NCI-H774 (cell line): ENCODE data around the gene EPB41.
"Not testable (repeated sequence)": the region's sequence is repeated elsewhere in the genome, so short reads cannot be mapped to it uniquely, and the experiment has no call there.

ENCODE experiments used
- DNase-seq: peaks from one replicate; lab custom pipeline; 2025; lab: John Stamatoyannopoulos, UW

EPB41 gene

GRCh38 chr1:28927266-28927647 is 12.9 kb downstream of the EPB41 start:
- DNase-seq: no peak

DNA sequence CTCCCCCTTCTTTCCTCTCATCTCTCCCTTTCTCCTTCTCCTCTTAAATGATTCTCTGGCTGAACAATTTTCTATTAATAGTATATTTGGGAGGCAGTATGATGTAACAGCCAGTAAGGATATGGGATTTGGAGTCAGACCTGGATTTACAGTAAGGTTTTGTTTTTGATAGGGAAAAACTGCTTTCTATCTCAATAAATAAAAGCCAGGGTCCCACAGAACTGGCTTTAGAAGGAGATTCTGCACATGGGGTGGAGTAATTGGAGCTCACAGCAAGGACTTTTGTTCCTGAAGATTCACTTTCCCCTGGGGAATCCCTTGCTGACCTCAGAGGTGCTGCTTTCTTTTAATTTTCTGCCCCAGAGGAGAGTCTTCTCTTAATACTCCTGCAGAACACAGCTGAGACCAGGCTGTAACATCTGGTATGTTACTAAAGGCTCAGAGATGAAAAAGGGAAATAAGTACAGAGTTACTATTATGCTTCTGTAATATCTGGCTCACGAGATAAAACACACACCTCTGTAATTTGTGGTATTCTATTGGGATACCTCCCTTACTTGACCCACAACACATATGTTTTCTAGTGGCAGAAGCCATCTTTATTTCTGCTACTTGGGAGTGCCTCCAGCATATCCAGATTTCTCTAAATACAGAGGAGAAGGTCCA is 13.4 kb downstream of the EPB41 start:
- DNase-seq: no peak

- DNase-seq: no peak
Observed at GRCh38 chr1:28928314-28928941, 14.1 kb downstream of the EPB41 start.

DNA sequence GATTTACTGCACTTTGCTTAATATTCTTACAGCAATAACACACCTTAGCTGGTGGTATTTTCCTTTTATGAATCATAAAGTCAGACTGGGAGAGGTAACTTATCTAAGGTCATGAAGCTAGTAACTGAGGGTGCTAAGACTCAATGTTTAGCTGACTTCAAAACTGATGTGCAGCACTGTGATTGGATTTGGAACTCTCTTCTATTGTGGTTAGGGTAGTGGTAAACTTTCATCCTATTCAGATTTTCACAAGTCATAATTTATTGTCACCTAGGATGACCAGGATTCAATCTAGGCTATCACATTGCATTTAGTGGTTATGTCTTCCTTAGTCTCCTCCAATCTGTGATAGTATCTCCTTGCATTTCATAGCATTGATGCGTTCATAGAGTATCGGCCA is 18.9 kb downstream of the EPB41 start:
- no peak for DNase-seq

DNA sequence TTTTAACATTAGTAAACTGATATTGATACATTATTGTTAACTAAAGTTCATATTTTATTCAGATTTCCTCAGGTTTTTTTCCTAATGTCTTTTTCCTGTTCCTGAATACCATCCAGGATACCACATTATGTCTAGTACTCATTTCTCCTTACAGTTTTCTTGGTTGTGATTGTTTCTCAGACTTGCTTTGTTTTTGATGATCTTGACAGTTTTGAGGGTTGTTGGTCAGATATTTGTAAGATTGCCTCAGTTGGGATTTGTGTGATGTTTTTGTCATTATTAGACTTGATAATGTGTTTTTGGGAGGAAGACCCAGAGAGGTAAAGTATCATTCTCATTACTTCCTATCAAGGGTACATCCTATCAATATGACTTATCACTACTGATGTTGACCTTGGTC is 19.5 kb downstream of the EPB41 start:
- DNase-seq: no peak

DNA sequence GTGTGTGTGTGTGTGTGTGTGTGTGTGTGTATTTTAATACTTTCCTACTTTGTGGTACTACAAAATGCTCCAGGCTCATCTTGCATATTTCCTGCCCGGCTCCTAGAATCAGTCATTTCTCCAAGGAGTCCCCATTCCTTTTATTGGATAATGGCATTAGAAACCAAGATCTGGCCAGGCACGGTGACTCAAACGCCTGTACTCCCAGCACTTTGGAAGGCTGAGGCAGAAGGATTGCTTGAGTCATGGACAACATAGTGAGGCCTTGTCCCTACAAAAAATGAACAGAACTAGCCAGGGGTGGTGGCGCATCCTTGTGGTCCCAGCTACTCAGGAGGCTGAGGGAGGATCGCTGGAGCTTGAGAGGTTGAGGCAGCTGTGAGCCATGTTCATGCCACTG is 20.3 kb downstream of the EPB41 start:
- no peak for DNase-seq

DNA sequence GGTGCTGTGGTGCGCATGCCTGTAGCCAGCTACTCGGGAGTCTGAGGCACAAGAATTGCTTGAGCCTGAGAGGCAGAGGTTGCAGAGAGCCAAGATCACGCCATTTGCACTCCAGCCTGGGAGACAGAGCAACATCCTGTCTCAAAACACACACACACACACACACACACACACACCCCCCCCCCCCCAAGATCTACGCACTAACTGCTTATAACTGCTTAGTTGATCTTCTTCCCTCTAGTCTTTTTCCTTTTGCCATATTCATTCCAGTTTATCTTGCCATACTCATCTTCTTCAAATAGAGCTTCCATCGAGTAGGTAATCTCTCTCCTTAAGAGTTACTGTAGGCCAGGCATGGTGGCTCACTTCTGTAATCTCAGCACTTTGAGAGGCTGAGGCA is 20.9 kb downstream of the EPB41 start:
- DNase-seq: no peak

DNA sequence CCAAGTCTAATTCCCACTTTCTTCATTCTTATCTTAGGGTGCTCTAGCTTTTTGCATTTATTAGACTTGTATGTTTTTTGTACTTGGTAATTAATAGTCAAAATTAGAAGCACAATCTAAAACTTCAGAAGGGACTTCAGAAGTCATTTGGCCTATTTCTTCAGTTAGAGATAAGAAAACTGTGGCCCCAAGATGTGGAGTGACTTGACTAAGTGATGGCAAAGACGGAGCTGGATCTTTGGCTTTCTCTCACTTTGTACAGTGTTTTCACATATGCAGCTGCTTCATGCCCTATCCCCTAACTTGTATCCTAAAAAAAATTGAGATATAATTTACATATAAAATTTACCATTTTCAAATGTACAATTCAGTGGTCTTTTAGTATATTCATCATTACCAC is 21.7 kb downstream of the EPB41 start:
- no peak for DNase-seq

GRCh38 chr1:28936528-28936927 is 22.2 kb downstream of the EPB41 start:
- DNase-seq: no peak

DNA sequence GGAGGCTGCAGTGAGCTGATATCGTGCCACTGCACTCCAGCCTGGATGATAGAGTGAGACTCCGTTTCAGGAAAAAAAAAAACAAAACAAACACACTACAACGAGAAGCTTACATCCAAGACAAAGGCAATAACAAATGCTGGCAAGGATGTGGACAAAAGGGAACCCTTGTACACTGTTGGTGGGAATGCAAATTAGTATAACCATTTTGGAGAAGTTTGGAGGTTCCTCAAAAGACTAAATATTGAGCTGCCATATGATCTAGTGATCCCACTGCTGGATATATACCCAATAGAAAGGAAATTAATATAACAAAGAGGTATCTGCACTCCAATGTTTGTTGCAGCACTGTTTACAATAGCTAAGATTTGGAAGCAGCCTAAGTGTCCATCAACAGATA is 29.2 kb downstream of the EPB41 start:
- DNase-seq: not testable (repeated sequence)

- DNase-seq: no peak
Observed at GRCh38 chr1:28950006-28950405, 35.6 kb downstream of the EPB41 start.

GRCh38 chr1:28950449-28950848 is 36.1 kb downstream of the EPB41 start:
- DNase-seq: no peak

DNA sequence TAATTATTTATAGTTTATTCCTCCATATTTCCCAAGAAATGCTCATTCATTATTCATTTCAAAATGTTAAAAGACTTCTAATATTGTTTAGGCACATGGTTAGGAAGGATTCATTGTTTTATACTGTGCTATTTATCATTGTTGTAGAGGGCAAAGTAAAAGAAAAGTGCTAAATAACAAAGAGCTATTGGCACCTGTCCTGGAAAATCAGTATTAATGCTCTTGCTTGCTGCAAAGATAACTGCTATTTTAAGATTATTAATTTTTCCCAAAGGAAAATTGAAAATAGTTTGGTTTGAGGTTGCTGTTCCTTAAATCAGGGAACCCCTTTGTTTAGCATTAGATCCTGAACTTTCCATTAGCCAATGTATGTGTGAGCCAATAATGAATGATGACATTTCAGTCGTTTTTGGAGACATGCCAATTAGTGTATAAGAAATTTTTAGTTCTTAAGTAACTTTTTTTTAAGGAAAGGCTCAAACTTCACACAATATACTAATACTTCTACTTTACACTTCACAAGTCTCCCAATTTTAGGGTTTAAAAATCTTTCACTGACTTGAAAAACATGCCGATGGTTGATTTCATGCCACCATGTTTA is 39.9 kb downstream of the EPB41 start:
- DNase-seq: no peak

- peak; percentile 75 for DNase-seq
Observed at GRCh38 chr1:28956038-28956464, 41.7 kb downstream of the EPB41 start.

GRCh38 chr1:28962114-28962831 is 47.9 kb downstream of the EPB41 start:
- DNase-seq: not testable (repeated sequence)

GRCh38 chr1:28965271-28965870 is 51.0 kb downstream of the EPB41 start:
- no peak for DNase-seq

DNA sequence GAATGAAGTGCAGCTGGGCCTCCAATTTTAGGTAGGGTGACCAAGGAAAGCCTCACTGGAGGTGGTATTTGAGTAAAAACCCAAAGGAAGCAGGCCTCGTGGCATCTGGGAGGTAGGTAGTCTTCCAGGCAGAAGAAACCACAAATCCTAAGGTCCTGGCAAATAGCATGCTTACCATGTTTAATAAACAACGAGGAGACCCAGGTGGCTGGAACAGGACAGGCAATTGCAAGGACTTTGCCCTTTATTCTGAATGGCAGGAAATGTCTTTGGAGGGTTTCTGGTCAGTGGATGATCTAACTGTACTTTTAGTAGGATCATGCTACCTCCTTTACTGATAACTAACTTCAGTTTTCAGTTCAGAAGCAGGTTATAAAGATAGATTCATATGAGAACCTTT is 52.2 kb downstream of the EPB41 start:
- DNase-seq: no peak

- no peak for DNase-seq
Observed at GRCh38 chr1:28971980-28972771, 57.8 kb downstream of the EPB41 start.

DNA sequence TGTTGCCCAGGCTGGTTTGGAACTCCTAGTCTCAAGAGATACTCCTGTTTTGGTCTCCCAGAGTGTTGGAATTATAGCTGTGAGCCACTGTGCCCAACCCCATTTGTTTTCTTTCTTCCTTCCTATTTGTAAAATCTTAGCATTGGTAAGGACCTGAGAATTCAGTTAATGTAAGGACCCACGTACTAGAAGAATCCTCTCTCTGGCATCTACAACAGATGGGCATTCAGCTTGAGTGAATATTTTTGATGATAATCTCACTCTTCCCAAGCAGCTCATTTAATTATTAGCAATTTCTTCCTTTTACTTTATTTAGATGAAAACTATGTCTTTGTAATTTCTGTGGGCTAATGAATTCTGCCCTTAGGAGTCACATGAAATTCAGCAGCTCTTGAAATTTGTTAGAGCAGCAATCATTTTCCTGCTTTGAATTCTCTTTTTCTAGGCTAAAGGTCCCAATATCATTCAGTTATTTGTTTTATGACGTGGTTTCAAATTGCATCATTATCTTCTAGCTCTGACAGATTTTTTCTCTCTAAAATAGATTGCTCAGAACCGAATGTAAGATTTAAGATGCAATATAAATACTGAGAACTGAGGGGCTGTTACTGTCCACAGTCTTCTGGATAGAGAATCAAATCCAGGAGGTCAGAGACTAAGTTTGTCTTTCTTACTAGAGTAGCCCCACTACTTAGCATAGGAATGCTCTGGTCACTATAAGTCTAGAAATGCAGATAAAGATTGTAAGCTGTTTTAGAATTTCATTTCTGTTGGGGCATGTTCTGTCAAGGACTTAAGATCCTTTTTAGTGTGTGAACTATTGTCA is 59.4 kb downstream of the EPB41 start:
- no peak for DNase-seq

GRCh38 chr1:28974432-28974831 is 60.1 kb downstream of the EPB41 start:
- DNase-seq: no peak

GRCh38 chr1:28976248-28976647 is 61.9 kb downstream of the EPB41 start:
- DNase-seq: no peak
